Measurements from ENCODE around the gene KIAA0040. TPM values are rescaled to one million over a fixed set of nuclear protein-coding genes. Genes with fewer than 3 reads are reported as not detected.
"Not testable (repeated sequence)": the region's sequence is repeated elsewhere in the genome, so short reads cannot be mapped to it uniquely, and the experiment has no call there.

KIAA0040 gene
- total RNA-seq, 1 experiment from 2014 or later: 0.31 TPM

GRCh38 chr1:175116210-175116798 lies 76.3 kb downstream of the KIAA0040 start:
- TF ChIP-seq TCF7L2 (IDR thresholded peaks at IDR 0.05; ENCODE audit: low read depth, low read length) (no peak), REST (IDR thresholded peaks at IDR 0.05; ENCODE audit: insufficient read depth in 1 of 2, low read depth in 2 of 2, low read length in 1 of 2) (no peak), POLR2AphosphoS5 (IDR thresholded peaks at IDR 0.05; ENCODE audit: low read depth, low read length) (no peak), SIN3A (IDR thresholded peaks at IDR 0.05; ENCODE audit: borderline replicate concordance, insufficient read depth, low read depth, low read length) (no peak), CTCF (IDR thresholded peaks at IDR 0.05) (no peak)
- Histone ChIP-seq H3K4me3 (ENCODE audit: low read depth in 2 of 2, low read length in 2 of 2) (no peak overlapping the region), H3K9me3 (ENCODE audit: control insufficient read depth, insufficient read depth, low read depth, low read length) (no peaks in the 10 kb centered on the region), H3K36me3 (ENCODE audit: control insufficient read depth, insufficient read depth, low read length) (no peaks in the 10 kb centered on the region), H3K27ac (ENCODE audit: low read length) (no peak overlapping the region), H3K4me1 (ENCODE audit: control insufficient read depth, insufficient read depth, low read length) (no peaks in the 10 kb centered on the region), H3K27me3 (ENCODE audit: control insufficient read depth, insufficient read depth, low read length) (no peaks in the 10 kb centered on the region)
- ATAC-seq (no peak), DNase-seq (ENCODE audit: low read depth, low spot score) (no peak)
- CTCF ChIA-PET: interaction anchor here (1.0 kb wide), 1 partner anchor 9 kb away, joined by 4 read pairs; no protein-coding TSS in a partner anchor
- no TSS peak for BruUV-seq (replicated peaks)
- POLR2A ChIA-PET: no interaction called here
- intact Hi-C loops (cut with micrococcal nuclease; ENCODE audit: unreplicated experiment): no loop called here
- in situ Hi-C loops (cut with HindIII; ENCODE audit: low pct_unique_long_range_greater_than_20kb, low sequenced_read_pairs): no loop called here

GRCh38 chr1:175114996-175115395 lies 77.6 kb downstream of the KIAA0040 start:
- in situ Hi-C loops (cut with HindIII; ENCODE audit: low pct_unique_long_range_greater_than_20kb, low sequenced_read_pairs) (no loop called here), intact Hi-C loops (cut with micrococcal nuclease; ENCODE audit: unreplicated experiment) (no loop called here)
- H3K27me3 ChIP-seq (ENCODE audit: control insufficient read depth, insufficient read depth, low read length): no peaks in the 10 kb centered on the region
- no peaks in the 10 kb centered on the region for H3K4me1 ChIP-seq (ENCODE audit: control insufficient read depth, insufficient read depth, low read length)
- no peak overlapping the region for H3K4me3 ChIP-seq (ENCODE audit: low read depth in 2 of 2, low read length in 2 of 2)
- no peak for TF ChIP-seq REST (IDR thresholded peaks at IDR 0.05; ENCODE audit: insufficient read depth in 1 of 2, low read depth in 2 of 2, low read length in 1 of 2)
- TF ChIP-seq TCF7L2 (IDR thresholded peaks at IDR 0.05; ENCODE audit: low read depth, low read length): no peak
- TF ChIP-seq POLR2AphosphoS5 (IDR thresholded peaks at IDR 0.05; ENCODE audit: low read depth, low read length): no peak
- no peak for TF ChIP-seq CTCF (IDR thresholded peaks at IDR 0.05)
- no peak for TF ChIP-seq SIN3A (IDR thresholded peaks at IDR 0.05; ENCODE audit: borderline replicate concordance, insufficient read depth, low read depth, low read length)
- CTCF ChIA-PET: interaction anchor here (1.4 kb wide), 1 partner anchor 10 kb away, joined by 10 read pairs; no protein-coding TSS in a partner anchor
- POLR2A ChIA-PET: no interaction called here
- no TSS peak for BruUV-seq (replicated peaks)
- no peak for DNase-seq (ENCODE audit: low read depth, low spot score)
- H3K36me3 ChIP-seq (ENCODE audit: control insufficient read depth, insufficient read depth, low read length): no peaks in the 10 kb centered on the region
- no peak for ATAC-seq
- H3K27ac ChIP-seq (ENCODE audit: low read length): no peak overlapping the region
- H3K9me3 ChIP-seq (ENCODE audit: control insufficient read depth, insufficient read depth, low read depth, low read length): no peaks in the 10 kb centered on the region

- POLR2A ChIA-PET; H3K4me1 ChIP-seq (ENCODE audit: control insufficient read depth, insufficient read depth, low read length); H3K36me3 ChIP-seq (ENCODE audit: control insufficient read depth, insufficient read depth, low read length); CTCF ChIA-PET; H3K27ac ChIP-seq (ENCODE audit: low read length); BruUV-seq (replicated peaks); intact Hi-C loops (cut with micrococcal nuclease; ENCODE audit: unreplicated experiment); DNase-seq (ENCODE audit: low read depth, low spot score); H3K4me3 ChIP-seq (ENCODE audit: low read depth in 2 of 2, low read length in 2 of 2); H3K9me3 ChIP-seq (ENCODE audit: control insufficient read depth, insufficient read depth, low read depth, low read length); in situ Hi-C loops (cut with HindIII; ENCODE audit: low pct_unique_long_range_greater_than_20kb, low sequenced_read_pairs); H3K27me3 ChIP-seq (ENCODE audit: control insufficient read depth, insufficient read depth, low read length); ATAC-seq: not testable (repeated sequence)
Observed at GRCh38 chr1:175108331-175108820, 84.2 kb downstream of the KIAA0040 start.

Data from Panc1 (cell line).